Measurements from ENCODE around the gene RPA1.

- no peak for TF ChIP-seq CTCF (IDR thresholded peaks at IDR 0.05; ENCODE audit: insufficient read depth, low read length, poor library complexity, severe bottlenecking)
- TF ChIP-seq EZH2phosphoT487 (conservative IDR thresholded peaks at IDR 0.05; ENCODE audit: low read length): no peak
Measured at GRCh38 chr17:1948517-1948825, 118.7 kb downstream of the RPA1 start.

Data from SU-DHL-6 (cell line).